ENCODE data around the gene TK2.

TK2 gene

DNA sequence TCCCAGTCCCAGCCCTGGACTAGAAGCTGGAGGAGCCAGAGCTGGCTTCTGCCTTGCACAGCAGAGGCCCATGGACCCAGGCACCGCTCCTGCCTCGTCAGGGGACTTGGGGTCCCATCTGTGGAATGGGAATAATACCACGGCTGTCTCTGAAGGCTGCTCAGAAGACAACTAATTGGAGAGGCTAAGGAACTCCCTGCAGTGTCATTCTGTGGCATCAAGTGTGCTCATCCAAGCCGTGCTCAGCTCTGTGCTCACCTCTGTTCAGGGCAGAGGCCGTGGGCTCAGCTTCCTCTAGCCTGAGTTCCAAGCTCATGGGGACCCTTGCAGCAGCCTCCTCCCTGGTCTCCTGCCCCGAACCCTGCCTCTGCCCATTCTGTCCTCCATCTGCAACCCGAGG is 91.1 kb downstream of the TK2 start:
- H3K27ac ChIP-seq, result no peak overlapping the region
- TF ChIP-seq, protein P1, sequence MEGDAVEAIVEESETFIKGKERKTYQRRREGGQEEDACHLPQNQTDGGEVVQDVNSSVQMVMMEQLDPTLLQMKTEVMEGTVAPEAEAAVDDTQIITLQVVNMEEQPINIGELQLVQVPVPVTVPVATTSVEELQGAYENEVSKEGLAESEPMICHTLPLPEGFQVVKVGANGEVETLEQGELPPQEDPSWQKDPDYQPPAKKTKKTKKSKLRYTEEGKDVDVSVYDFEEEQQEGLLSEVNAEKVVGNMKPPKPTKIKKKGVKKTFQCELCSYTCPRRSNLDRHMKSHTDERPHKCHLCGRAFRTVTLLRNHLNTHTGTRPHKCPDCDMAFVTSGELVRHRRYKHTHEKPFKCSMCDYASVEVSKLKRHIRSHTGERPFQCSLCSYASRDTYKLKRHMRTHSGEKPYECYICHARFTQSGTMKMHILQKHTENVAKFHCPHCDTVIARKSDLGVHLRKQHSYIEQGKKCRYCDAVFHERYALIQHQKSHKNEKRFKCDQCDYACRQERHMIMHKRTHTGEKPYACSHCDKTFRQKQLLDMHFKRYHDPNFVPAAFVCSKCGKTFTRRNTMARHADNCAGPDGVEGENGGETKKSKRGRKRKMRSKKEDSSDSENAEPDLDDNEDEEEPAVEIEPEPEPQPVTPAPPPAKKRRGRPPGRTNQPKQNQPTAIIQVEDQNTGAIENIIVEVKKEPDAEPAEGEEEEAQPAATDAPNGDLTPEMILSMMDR (conservative IDR thresholded peaks at IDR 0.05), result no peak

DNA sequence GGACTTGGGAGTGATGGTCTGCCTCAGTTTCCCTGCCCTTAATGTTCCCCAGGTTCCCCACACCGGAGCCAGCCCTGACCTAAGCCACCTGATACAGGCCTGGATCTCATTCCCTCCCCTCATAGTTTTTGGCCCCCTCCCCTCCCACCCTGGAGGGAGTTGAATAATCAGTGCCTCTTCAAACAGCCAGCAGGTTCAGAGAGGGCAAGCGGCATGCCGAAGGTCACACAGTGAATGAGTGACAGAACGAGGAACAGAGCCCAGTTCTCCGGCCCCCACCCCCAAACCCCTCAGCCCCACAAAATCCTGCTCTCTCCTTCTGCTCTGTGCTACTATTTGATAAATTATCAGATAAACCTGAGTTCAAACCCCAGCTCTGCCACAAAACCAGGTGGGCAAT is 91.6 kb downstream of the TK2 start:
- TF ChIP-seq, protein P1 (conservative IDR thresholded peaks at IDR 0.05), result no peak
- no peak overlapping the region for H3K27ac ChIP-seq

Measured in VCaP (cell line).